ACC112 (cell line): ENCODE measurements around the gene CPT1B.

ENCODE experiments used
- H2AFZ ChIP-seq: fragments of 200-600 bp; sonication (generic); one replicate; pipeline ENCODE4 v1.6.0; 2017; ENCODE audit warnings: antibody characterized with exemption, low read length; ENCODE audit not compliant: unreplicated experiment
- H3K27ac ChIP-seq: fragments of 200-600 bp; sonication (generic); 2 replicates; pipeline ENCODE4 v1.5.1; 2014; ENCODE audit warnings: low read depth, mild to moderate bottlenecking, antibody characterized with exemption, low read length, moderate library complexity
- H3K27me3 ChIP-seq: fragments of 200-600 bp; sonication (generic); 2 replicates; pipeline ENCODE4 v1.6.1; 2014; ENCODE audit warnings: mild to moderate bottlenecking, antibody characterized with exemption, low read length, moderate library complexity, mixed read lengths; ENCODE audit not compliant: insufficient read depth
- H3K36me3 ChIP-seq: fragments of 200-600 bp; sonication (generic); 2 replicates; pipeline ENCODE4 v1.6.1; 2016; ENCODE audit warnings: mild to moderate bottlenecking, antibody characterized with exemption, low read length, moderate library complexity, mixed read lengths; ENCODE audit not compliant: insufficient read depth
- H3K4me1 ChIP-seq: fragments of 200-600 bp; sonication (generic); one replicate; pipeline ENCODE4 v1.6.1; 2016; ENCODE audit warnings: low read length, mixed read lengths; ENCODE audit not compliant: insufficient read depth, unreplicated experiment, control insufficient read depth
- H3K4me3 ChIP-seq: fragments of 200-600 bp; sonication (generic); 2 replicates; pipeline ENCODE4 v1.5.1; 2014; ENCODE audit warnings: mild to moderate bottlenecking, low read depth, low read length
- H3K79me2 ChIP-seq: fragments of 200-600 bp; sonication (generic); one replicate; pipeline ENCODE4 v1.6.0; 2016; ENCODE audit warnings: low read length; ENCODE audit not compliant: control insufficient read depth, unreplicated experiment, insufficient read depth

Gene CPT1B

DNA sequence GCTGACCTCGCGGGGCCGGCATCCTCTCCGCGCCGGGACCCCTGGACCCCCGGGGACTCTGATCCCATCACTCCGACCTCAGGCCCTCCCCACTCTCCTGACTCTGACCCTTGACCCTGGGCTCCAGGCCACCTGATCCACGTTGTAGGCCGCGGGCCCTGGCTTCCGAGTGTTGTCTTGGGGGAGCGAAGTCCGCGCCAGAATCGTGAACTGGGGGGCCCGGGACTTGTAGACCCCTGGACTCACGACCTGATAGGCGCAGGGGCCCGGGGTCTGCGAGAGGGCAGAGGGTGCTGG lies 47.7 kb downstream of the CPT1B start:
- peaks cover 13% of the 10 kb centered on the region for H3K4me1 ChIP-seq
- peaks cover 15% of the 10 kb centered on the region for H3K79me2 ChIP-seq
- H3K36me3 ChIP-seq = no peaks in the 10 kb centered on the region
- peak overlapping the region; percentile 91 for H3K4me3 ChIP-seq
- no peak overlapping the region for H2AFZ ChIP-seq
- peak overlapping the region; percentile 97 for H3K27ac ChIP-seq
- no peaks in the 10 kb centered on the region for H3K27me3 ChIP-seq

DNA sequence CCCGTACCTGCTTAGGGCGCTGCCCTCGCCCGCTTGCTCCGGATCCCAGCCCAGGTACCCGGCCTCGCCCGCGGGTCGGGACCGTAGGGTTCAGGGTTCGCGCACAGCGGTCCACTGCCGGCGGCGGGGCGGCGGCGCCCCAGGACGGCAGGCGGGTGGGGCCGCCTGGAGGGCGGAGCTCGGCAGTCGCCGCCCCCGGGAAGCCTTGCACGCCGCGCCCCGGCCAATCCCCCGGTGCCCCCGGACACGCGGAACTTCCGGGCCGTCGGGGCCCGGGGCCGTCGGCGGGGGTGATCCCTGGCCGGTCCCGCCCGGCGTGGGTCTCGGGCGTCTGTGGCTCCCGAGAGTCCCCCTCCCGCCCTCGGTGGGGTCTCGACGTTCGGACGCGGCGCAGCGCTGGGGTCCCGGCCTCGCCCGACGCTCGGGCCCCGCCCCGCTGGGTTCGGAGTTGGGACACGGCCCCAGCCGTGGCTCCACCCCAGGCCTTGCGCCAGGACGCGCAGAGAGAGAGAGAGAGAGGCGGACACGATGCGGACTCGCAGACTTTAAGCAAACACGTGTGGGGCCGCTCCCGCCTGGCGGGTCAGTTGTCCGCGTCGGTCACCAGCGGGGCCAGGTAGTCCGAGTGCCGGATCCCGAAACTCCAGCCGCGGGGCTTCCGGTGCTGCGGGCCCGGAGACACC lies 48.2 kb downstream of the CPT1B start, which contains the start of gene TYMP:
Gene TYMP, minus strand, starts transcription at position 116 of the 683 bp plus-strand sequence. CDS start 303 bp downstream, outside the sequence.
- Histone ChIP-seq H2AFZ (no peak within 1 kb of the TSS), H3K27ac (peak within 1 kb of the TSS; percentile 97)

DNA sequence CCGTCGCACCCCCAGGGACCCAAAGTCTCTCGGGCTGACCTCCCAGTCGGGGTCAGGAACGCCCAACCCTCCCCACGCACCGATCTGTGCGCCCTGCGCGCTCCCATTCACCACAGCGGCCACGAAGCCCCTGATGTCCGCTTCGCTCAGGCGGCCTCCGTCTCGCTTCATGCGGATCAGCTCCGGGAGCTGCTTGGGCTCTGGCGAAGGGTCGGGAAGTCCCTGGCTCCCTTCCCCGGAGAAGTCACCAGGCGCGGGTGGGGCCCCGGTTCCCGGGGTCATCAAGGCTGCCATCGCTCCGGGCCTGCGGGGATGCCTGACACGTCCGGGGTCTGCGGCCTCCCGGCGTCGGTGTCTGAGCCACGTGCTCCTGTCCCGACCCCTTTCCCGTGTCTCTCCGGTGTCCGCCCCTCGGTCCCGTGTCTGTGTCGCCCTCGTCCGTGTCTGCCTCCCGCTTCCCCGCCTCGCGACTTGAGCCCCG lies 48.8 kb downstream of the CPT1B start:
- H3K27ac ChIP-seq = peak overlapping the region; percentile 97
- peaks cover 14% of the 10 kb centered on the region for H3K4me1 ChIP-seq
- peak overlapping the region; percentile 91 for H3K4me3 ChIP-seq
- no peaks in the 10 kb centered on the region for H3K27me3 ChIP-seq
- H3K79me2 ChIP-seq = peaks cover 18% of the 10 kb centered on the region
- H2AFZ ChIP-seq = no peak overlapping the region
- H3K36me3 ChIP-seq = no peaks in the 10 kb centered on the region

More for the DNA sequence above, 48.2 kb downstream of the CPT1B start, which contains the start of gene TYMP:
- Histone ChIP-seq H3K27me3 (no peaks in the 10 kb centered on the region), H3K4me3 (peak within 1 kb of the TSS; percentile 91), H3K36me3 (no peaks in the 10 kb centered on the region), H3K79me2 (peaks cover 15% of the 10 kb centered on the region), H3K4me1 (peaks cover 13% of the 10 kb centered on the region)

DNA sequence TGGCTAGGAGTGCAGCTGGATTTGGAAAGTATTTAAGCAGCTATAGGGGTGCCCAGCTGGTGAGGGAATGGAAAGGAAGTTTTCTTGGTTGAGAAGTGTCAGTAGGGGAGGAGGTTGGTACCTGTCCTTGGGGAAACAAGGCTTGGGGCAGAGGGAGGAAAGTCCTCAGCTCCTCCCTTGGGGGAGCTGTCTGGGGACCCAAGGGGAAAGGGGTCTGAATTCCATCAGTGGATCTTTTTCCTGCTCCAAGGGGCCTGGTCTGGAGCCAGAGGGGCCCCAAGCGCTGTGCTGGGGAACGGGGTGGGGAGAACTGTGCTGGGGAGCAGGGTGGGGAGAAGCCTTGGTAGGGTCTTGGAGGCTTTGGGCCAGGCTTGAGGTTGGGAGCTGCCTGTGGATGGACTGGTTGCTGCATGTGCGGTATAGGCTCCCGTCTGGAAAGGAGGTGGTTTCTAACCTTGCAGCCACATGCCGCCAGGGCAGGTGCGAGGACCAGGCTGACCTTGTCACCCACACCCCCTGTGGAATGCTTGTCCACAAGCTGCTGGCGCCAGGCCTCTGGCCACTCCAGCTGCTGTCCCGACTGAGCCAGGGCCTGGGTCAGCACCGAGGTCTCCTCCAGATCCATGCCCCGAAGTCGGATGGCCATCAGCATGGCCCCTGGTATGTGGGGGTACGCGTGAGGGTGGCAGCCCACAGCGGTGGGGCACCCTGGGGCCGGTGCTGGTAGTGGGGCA lies 49.4 kb downstream of the CPT1B start:
- no peaks in the 10 kb centered on the region for H3K27me3 ChIP-seq
- peak overlapping the region; percentile 97 for H3K27ac ChIP-seq
- H3K79me2 ChIP-seq = peaks cover 18% of the 10 kb centered on the region
- H2AFZ ChIP-seq = no peak overlapping the region
- H3K4me1 ChIP-seq = peaks cover 20% of the 10 kb centered on the region
- H3K4me3 ChIP-seq = peak overlapping the region; percentile 91
- H3K36me3 ChIP-seq = no peaks in the 10 kb centered on the region

DNA sequence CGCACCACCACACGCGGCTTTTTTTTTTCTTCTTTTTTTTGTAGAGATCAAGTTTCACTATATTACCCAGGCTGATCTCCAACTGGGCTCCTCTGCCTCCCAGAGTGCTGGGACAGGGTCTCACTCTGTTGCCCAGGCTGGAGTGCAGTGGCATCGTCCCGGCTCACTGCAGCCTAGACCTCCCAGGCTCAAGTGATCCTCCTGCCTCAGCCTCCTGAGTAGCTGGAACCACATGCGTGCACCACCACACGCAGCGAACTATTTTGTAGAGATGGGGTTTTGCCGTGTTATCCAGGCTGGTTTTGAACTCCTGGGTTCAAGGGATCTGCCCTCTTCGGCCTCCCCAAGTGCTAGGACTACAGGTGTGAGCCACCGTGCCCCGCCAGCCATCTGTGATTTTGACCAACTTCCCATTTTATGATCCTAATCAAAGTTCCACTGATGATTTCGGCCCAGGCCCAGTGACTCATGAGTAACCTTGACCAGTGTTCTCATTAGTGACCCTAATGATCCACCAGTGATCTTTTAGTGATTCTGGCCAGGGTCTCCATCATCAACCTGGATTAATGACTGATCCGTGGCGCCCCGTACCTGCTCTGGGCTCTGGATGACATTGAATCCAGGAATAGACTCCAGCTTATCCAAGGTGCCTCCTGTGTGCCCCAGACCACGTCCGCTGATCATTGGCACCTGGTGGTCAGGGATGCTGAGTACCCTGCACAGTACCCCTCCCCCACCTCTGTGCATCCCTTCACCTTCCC lies 50.1 kb downstream of the CPT1B start:
- H3K4me1 ChIP-seq = peaks cover 20% of the 10 kb centered on the region
- H2AFZ ChIP-seq = no peak overlapping the region
- H3K36me3 ChIP-seq = no peaks in the 10 kb centered on the region
- H3K4me3 ChIP-seq = peak overlapping the region; percentile 91
- H3K27me3 ChIP-seq = no peaks in the 10 kb centered on the region
- 0 out of 2 replicates have a peak overlapping the region, but pooled peaks have one; percentile 82 for H3K27ac ChIP-seq
- H3K79me2 ChIP-seq = peaks cover 20% of the 10 kb centered on the region

DNA sequence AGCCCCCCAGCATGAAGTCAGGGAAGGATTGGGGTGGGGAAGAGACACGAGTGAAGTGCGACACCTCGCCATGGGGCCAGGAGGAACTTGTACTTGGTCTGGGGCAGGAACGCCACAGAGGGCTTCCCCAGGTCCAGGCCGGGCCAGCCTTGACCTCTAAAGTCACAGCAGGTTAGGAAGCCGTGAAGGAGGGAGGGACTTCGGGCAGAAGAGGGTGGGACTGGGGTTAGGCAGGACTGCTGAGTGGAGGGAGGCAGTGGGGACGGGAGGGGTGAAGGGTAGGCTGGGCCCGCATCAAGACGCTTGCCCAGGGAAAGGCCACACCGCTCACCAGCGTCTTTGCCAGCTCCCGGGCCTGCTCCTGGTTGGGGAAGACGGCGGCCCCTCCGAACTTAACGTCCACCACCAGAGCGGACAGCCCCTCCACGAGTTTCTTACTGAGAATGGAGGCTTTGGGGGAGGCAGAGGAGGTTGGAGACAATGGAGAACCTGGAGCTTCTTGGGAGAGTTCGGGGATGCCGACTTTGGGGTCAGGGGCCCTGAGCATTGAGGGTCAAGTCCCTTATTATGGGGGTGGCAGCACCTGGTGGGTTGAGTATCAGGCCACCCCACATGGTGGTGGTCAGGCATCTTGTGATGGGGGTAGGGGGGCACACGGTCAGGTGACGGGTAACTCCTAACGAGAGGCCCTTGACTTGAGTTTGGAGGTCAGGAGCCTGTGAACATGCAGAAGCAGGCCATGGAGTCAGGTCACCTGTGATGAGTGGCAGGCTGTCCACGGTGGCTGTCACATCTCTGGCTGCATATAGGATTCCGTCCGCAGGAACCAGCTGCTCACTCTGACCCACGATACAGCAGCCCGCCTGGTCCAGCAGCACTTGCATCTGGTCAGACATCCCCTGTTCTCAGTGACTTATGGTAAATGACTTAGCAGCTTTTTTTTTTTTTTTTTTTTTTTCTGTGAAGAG lies 51.1 kb downstream of the CPT1B start:
- H3K4me3 ChIP-seq = peak overlapping the region; percentile 79
- H3K79me2 ChIP-seq = peaks cover 20% of the 10 kb centered on the region
- H3K27me3 ChIP-seq = no peaks in the 10 kb centered on the region
- H3K36me3 ChIP-seq = no peaks in the 10 kb centered on the region
- peak overlapping the region; percentile 82 for H3K27ac ChIP-seq
- H2AFZ ChIP-seq = no peak overlapping the region
- peaks cover 16% of the 10 kb centered on the region for H3K4me1 ChIP-seq

DNA sequence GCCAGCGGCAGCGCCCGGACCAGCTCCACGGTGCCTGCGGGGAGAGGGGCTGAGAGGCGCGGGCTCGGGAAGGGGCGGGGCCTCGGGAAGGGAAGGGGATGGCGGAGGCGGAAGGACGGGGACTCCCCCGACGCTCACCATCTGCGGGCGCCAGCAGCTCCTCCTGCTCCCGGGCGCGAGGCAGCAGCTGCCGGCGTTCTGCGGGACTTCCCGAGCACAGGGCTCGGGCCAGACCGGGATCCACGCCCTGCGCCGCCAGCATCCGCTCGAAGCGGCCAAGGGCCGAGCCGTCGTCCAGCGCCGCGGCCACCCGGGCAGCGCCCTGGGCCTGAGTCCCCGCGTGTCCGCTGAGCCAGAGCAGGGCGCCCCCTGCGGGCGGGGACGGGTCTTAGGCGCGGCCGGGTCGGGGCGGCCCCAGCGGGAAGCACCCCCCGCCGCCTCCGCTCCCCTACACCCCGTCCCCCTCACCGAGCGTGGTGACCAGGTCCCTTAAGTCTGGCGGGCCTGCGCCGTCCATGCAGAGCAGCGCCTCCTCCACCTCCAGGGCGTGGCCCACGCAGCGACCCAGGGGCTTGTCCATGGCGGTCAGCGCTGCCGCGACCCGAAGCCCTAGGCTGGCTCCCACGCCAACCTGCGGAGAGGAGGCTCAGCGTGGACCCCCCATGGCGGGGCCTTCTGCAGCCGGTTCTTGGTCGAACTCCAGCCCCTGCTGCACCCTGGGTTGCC lies 52.0 kb downstream of the CPT1B start:
- Histone ChIP-seq H3K4me1 (peaks cover 16% of the 10 kb centered on the region), H3K27me3 (no peaks in the 10 kb centered on the region), H2AFZ (no peak overlapping the region), H3K79me2 (peaks cover 18% of the 10 kb centered on the region), H3K27ac (peak overlapping the region; percentile 82), H3K36me3 (no peaks in the 10 kb centered on the region), H3K4me3 (peak overlapping the region; percentile 79)

DNA sequence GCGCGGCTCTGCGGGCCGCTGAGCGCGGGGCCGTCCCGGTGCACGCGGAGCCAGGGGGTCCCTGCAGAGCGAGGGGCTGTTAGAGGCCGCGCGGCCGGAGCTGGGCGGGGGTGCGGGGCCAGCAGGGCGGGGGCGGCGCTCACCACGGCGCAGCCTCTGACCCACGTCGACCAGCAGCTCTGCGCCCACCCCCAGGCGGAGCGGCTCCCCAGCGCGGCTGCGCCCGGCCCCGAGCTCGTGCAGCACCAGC lies 52.4 kb downstream of the CPT1B start:
- Histone ChIP-seq H3K4me3 (peak overlapping the region; percentile 79), H3K79me2 (peaks cover 16% of the 10 kb centered on the region), H2AFZ (no peak overlapping the region), H3K36me3 (no peaks in the 10 kb centered on the region), H3K27me3 (no peaks in the 10 kb centered on the region), H3K27ac (peak overlapping the region; percentile 82), H3K4me1 (peaks cover 16% of the 10 kb centered on the region)

DNA sequence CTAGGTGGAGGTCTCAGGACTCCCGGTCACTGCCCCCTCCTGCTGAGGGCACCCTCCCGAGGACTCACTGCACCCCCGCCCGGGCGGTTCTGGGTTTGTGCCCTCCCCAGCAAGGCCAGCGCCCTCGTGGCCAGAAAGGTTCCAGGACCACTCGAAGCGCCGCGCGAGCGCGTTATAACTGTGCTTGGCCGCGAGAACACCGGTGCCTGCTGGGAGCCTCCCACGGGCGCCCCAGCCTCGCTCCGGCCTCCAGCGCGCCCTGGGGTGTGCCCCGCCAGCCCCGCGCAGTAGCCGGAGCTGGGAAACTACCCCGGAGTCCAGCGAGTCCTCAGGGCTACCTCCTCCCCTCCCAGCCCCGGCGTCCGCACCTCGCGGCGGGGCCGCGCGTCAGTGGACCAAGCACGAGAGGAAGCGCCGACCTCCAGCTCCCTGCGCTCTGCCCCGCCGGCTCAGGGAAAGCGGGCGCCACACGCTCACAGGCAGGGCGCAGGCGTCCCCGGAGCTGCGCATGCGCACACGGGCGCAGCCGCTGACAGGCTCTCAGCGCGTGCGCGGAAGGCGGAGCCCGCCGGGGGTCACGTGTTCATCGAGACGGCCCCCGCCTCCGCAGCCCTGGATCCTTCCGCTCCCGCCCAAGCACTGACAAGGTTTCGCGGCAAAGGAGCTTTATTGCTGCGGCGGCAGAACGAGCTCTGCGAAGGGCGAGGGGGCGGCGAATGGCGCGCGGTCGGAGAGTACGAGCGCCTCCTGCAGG lies 52.9 kb downstream of the CPT1B start, which contains the start of gene SCO2:
Gene SCO2, minus strand, starts transcription at position 495 of the 754 bp plus-strand sequence. CDS start 1,187 bp downstream, outside the sequence.
- Histone ChIP-seq H3K79me2 (peaks cover 16% of the 10 kb centered on the region), H3K4me3 (peak within 1 kb of the TSS; percentile 79), H2AFZ (no peak within 1 kb of the TSS), H3K27ac (peak within 1 kb of the TSS; percentile 82), H3K36me3 (no peaks in the 10 kb centered on the region), H3K27me3 (no peaks in the 10 kb centered on the region), H3K4me1 (peaks cover 16% of the 10 kb centered on the region)
